IPS-NIHi7 (cell line): ENCODE data around the gene DIS3L2.
"Not testable (repeated sequence)": the region's sequence is repeated elsewhere in the genome, so short reads cannot be mapped to it uniquely, and the experiment has no call there.

Experiments
- DNase-seq: peaks from one replicate; pipeline ENCODE4 v3.0.0; 2012; ENCODE audit warnings: mixed read lengths; ENCODE audit errors: extremely low spot score

The DIS3L2 gene

GRCh38 chr2:232332244-232332939 lies 370.9 kb downstream of the DIS3L2 start:
- not testable (repeated sequence) for DNase-seq

GRCh38 chr2:232332940-232333259 lies 371.4 kb downstream of the DIS3L2 start:
- no peak for DNase-seq

GRCh38 chr2:232333361-232334135 lies 372.0 kb downstream of the DIS3L2 start:
- DNase-seq: peak; percentile 59

GRCh38 chr2:232334136-232334884 lies 372.8 kb downstream of the DIS3L2 start:
- DNase-seq: not testable (repeated sequence)

GRCh38 chr2:232334885-232335205 lies 373.3 kb downstream of the DIS3L2 start:
- not testable (repeated sequence) for DNase-seq

GRCh38 chr2:232335206-232335858 lies 373.8 kb downstream of the DIS3L2 start:
- DNase-seq: not testable (repeated sequence)

- DNase-seq: no peak
These were observed 374.3 kb downstream of the DIS3L2 start for GRCh38 chr2:232335859-232336215.

- DNase-seq: no peak
These were observed 374.8 kb downstream of the DIS3L2 start for GRCh38 chr2:232336241-232336736.

GRCh38 chr2:232336981-232337720 lies 375.6 kb downstream of the DIS3L2 start:
- no peak for DNase-seq

- not testable (repeated sequence) for DNase-seq
These were observed 376.7 kb downstream of the DIS3L2 start for GRCh38 chr2:232338094-232338758.

GRCh38 chr2:232338759-232339106 lies 377.2 kb downstream of the DIS3L2 start:
- DNase-seq: no peak

- no peak for DNase-seq
These were observed 377.9 kb downstream of the DIS3L2 start for GRCh38 chr2:232339121-232340081.

GRCh38 chr2:232340171-232340935 lies 378.8 kb downstream of the DIS3L2 start:
- DNase-seq: no peak

- no peak for DNase-seq
These were observed 379.7 kb downstream of the DIS3L2 start for GRCh38 chr2:232341061-232341738.

GRCh38 chr2:232341739-232342126 lies 380.2 kb downstream of the DIS3L2 start:
- no peak for DNase-seq

GRCh38 chr2:232342635-232343565 lies 381.4 kb downstream of the DIS3L2 start:
- no peak for DNase-seq

- DNase-seq: no peak
These were observed 382.3 kb downstream of the DIS3L2 start for GRCh38 chr2:232343821-232344220.
